NCI-H446 (cell line): ENCODE measurements around the gene HTRA2.

Experiments used
- DNase-seq, 2 experiments: peaks; one replicate each; lab custom pipeline; 2025; lab: John Stamatoyannopoulos, UW

HTRA2 gene

DNA sequence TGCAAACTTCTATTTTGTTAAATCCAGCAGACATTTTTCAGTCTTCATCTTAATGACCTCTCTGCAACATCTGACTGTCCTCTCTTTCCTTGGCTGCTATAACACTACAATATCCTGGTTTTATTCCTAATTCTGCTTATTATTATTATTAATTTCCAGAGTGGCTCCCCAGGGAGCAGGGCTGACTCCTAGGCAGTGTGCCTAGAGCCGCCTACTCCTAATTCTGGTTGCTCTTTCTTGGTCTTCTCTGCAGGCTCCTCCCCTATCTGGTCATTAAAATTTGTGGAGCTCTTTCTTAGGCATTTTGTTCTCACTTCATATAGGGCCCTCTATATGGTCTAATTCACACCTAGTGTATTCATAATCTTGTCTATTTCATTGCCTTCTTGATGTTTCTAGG is 13.2 kb downstream of the HTRA2 start:
- no peak for DNase-seq

GRCh38 chr2:74544634-74545033 is 14.9 kb downstream of the HTRA2 start:
- DNase-seq: no peak

GRCh38 chr2:74546004-74546403 is 16.3 kb downstream of the HTRA2 start:
- no peak for DNase-seq

- DNase-seq: peak; percentile 34 to 85
Observed at GRCh38 chr2:74548285-74548899, 18.7 kb downstream of the HTRA2 start.

GRCh38 chr2:74548900-74549826 is 19.4 kb downstream of the HTRA2 start:
- DNase-seq: peak in 1 of 2 experiments; percentile 85

DNA sequence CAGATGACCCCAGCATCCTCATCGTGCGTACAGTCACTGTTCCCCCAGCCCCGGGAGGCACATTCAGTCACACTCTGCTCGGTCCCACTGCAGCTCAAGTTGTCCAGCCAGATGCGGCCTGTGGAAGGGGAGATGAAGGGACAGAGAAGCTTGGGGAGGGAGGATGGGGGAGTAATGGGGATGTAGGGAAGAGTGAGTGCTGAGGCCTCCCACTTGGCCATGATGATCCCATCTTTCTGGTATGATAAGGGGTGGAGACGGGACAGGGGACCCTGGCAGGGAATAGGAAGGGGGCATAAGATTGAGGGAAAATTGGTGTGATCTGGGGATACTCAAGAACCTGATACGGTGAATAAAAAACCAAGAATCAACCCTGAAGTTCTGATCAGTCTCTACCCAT is 20.5 kb downstream of the HTRA2 start:
- no peak for DNase-seq

DNA sequence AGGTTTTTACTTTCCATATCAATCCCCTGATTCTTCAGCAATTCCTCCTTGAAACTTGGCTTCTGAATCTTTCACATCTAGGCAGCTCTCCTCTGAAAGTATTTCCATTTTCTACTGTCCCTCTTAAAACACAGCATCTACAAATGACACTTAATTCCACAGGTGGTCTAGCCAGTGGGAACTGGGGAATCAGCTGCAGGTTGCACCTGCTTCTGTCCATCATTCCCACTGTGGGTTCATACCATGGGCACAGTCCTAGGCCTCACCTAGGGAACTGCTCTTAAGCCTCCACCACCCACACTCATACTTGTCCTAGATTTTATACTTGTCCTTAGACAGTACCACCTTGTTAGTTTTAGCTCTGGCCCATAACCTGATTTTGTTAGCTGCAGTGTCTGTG is 21.8 kb downstream of the HTRA2 start:
- no peak for DNase-seq

- DNase-seq: no peak
Observed at GRCh38 chr2:74551942-74552913, 22.5 kb downstream of the HTRA2 start.

DNA sequence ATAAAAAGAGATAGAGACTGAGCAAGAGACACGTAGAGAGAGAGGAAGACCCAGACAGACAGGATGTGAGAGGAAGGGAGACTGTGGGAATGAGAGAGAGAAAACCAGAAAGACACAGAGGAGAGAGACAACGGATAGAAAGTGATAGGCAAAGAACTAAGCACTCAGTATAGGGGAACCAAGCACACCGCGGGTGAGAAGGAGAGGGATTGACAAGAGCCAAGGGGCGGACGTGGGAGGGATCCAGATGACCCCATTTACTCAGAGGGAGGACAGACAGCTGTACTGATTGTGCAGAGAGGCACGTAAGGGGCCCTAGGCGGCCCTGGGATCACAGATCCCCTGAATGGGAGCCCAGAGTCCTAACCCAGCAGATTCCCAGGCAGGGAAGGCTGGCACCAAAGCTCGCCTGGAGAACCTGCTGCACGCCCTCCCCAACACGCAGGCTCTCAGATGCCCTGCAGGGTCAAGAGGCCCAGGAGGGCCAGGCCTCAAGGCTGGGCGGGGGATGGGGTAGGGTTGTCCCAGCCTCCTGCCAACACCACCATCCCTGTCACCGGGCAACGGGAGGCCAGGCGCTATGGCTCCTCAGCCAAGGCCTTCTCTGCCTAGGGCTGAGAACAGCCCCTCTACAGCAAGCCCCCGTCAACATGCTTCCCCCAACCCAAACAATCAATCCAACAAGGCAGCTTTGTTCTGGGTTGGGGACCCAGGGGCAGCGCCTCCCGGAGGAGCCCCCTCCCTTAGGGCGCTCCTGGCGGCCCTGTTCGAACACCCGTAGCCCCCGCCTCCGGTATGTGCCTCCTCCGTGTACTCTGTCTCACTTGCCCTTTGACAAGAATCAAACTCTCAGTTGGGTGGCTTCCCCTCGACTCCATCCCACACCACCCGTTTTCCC is 23.4 kb downstream of the HTRA2 start:
- no peak for DNase-seq

GRCh38 chr2:74553892-74554819 is 24.4 kb downstream of the HTRA2 start, which contains the start of the genes DOK1 and LOXL3:
TSS of gene DOK1 (plus strand) at chr2:74554720. CDS start at chr2:74554755, 35 bp downstream.
TSS of gene LOXL3 (minus strand) at chr2:74553942. CDS start at chr2:74552634, 1,308 bp downstream.
- peak; percentile 48 to 72 for DNase-seq

DNA sequence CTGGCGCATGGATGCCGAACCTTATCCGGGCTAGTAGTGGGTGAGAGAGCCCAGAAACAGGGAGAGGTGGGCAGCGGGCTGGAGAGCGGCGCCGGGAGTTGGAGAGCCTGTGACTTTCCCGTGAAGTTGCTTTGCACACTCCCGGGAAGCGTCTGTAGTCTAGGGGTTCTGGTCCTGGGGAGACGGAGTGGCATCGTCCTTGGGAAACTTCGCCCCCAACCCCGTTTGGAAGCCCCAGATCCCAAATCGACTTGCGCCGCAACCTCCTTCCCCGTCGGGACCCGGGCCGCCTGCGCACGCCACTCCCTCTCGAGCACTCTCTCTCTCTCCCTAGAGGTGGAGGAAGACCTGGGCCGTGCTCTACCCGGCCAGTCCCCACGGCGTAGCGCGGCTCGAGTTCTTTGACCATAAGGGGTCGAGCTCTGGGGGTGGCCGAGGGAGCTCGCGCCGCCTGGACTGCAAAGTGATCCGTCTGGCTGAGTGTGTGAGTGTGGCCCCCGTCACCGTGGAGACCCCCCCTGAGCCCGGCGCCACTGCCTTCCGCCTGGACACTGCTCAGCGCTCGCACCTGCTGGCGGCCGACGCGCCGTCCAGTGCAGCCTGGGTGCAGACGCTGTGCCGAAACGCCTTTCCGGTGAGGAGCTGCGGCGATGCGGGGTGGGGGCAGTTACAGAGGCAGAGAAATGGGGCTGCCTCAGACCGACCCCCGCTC is 25.2 kb downstream of the HTRA2 start:
- no peak for DNase-seq

GRCh38 chr2:74555610-74556103 is 25.9 kb downstream of the HTRA2 start:
- no peak for DNase-seq

DNA sequence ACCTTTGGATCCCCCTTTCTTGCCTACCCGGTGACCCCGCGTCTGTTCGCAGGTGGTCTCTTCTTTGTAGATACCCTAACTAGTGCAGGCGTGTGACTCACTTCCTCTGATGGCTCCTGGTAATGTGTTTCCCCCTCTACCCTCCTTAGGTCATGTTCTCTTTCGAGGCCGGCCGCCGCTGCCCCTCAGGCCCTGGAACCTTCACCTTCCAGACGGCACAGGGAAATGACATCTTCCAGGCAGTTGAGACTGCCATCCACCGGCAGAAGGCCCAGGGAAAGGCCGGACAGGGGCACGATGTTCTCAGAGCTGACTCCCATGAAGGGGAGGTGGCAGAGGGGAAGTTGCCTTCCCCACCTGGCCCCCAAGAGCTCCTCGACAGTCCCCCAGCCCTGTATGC is 26.4 kb downstream of the HTRA2 start:
- DNase-seq: no peak

GRCh38 chr2:74556831-74557370 is 27.2 kb downstream of the HTRA2 start:
- DNase-seq: no peak

- no peak for DNase-seq
Observed at GRCh38 chr2:74558284-74559230, 28.8 kb downstream of the HTRA2 start.

GRCh38 chr2:74559912-74560311 is 30.2 kb downstream of the HTRA2 start:
- no peak for DNase-seq

DNA sequence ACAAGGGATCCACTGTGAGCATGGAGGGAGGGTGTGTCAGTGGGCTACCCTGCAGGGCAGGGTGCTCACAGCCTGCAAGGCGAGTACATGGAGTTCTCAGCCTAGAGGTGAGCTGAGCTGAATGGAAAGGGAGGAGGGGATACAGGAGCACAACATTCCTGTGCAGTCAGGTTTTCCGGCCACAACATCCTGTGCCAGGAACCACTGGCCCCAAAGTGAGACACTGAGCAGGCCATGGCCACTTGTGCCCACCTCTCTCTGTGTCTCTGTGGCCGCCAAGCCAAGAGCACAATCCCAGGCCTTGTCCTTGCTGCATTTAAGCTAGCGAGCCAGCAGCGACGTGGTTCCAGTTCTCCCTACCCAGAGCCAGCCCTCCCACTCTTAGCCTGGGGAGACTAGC is 30.9 kb downstream of the HTRA2 start:
- no peak for DNase-seq
